HK-2 (cell line): ENCODE results near the gene NAALADL1.
"Not testable (repeated sequence)": the region's sequence is repeated elsewhere in the genome, so short reads cannot be mapped to it uniquely, and the experiment has no call there.

Experiments
- DNase-seq: peaks from one replicate; pipeline ENCODE4 v3.0.0-alpha.2; 2018; ENCODE audit not compliant: unreplicated experiment

The NAALADL1 gene

DNA sequence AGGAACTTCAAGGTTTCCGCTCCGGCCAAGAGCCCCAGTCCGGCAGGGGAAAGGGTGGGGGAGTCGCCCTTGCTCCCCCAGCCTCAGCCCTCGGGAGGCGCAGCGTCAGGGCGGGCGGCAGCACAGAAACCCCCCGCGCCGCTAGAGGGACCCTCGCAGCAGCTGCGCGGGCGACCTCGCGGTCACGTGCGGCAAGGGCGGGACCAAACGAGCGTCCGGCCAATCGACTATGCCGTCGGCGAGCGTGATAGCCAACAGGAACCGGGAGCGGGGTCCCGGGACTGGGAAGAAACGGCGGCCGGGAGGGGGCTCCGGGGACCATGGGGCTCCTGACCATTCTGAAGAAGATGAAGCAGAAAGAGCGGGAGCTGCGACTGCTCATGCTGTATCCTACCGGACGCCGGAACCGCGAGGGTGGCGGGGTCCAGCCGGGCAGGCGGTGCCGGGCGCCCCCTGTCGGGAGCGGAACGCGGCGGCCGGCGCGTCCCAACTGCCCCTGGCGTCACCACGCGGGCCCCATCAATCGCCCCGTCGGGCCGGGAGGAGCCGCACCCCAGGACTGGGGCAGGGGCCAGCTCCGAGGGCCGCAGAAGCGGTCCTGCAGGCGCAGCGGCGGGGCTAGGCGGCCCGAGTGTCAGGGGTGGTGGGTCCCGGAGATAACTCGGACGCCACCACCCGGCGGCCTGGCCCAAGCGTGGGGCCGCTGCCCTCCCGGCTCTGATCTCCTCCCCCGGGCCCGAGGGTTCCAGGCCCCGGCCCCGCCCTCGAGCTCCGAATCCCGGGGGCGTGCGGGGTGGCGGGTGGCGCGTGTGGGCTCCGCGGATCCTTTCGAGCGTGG lies 44.2 kb downstream of the NAALADL1 start, which contains the start of gene ARL2:
Gene ARL2, plus strand, starts transcription at position 273 of the 838 bp plus-strand sequence. Its CDS starts 48 bp downstream, at position 321.
- peak; percentile 84 for DNase-seq

DNA sequence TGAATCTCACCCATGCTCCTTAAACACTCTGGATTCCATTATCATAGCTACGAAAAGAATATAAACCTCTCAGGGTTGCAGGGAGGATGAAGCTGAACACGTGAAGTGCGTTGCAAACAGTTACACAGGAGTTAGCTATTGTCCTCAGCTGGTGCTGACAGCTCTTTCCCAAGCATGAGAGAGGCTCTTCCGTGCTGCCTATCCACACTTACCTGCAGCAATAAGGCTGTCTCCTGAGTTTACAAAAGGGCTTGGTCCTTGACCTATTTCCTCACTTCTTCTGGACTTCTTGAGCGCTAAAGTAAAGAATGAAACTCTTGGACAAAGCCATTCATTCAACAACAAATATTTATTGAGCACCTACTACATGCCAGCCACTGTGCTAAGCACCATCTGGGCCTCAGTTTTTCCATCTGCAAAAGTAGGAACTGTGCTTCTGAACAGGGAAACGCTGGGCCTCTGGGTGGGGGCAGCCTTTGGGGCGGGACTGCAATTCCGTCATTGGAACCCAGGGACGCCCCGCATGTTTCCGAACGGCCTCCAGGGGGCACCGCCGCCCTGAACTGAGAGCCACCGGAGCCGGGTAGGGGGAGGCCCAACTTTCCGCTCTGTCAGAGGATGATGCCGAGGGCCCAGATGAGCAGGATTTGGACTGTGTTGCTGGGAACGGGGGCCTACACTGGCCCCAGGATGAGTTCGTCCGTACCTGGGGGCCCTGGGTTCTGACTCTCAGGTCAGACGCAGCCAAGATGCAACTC lies 45.0 kb downstream of the NAALADL1 start:
- DNase-seq: peak; percentile 84

DNA sequence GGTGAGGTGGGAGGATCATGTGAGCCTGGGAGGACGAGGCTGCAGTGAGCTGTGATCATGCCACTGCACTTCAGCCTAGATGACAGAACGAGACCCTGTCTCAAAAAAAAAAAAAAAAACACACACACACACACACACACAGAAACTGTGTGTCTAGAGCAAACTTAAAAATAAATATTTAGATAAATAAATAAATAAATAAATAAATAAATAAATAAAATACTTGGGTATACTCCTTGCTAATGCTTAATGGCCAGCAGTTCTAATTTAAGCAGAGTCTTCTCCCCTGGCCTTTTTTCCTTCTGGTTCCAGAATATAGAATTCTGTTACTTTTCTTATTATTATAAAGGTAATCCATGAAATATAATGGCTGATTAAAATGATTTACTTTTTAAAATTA lies 49.5 kb downstream of the NAALADL1 start:
- no peak for DNase-seq

DNA sequence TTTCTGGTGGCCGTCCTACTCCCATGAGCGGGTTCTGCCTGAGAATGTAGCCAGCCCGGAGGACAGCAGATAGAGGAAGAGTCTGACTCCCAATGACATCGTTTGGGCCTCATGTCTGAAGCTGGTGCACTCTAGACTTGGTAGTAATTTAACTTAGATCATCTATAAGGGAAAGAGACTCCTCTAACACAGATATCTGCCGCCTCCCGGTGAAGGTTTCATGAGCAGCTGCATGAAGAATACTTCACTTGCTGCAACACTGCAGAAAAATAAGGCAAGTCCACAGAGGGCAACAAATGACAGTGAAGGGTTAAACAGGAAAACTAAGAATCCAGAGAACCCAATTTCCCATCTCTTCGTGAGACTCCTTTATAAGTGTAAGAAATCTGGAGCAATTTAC lies 50.3 kb downstream of the NAALADL1 start:
- no peak for DNase-seq

DNA sequence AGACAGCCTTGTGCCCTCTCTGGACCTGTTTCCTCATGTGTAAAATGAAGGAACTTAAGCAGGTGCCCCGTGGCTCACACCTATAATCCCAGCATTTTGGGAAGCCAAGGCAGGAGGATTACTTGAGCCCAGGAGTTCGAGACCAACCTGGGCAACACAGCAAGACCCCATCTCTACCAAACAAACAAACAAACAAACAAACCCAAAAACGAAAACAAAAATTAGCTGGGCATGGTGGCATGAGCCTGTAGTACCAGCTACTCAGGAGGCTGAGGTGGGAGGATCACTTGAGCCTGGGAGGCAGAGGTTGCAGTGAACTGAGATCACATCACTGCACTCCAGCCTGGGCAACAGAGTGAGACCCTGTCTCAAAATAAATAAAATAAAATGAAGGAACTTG lies 54.4 kb downstream of the NAALADL1 start:
- not testable (repeated sequence) for DNase-seq

DNA sequence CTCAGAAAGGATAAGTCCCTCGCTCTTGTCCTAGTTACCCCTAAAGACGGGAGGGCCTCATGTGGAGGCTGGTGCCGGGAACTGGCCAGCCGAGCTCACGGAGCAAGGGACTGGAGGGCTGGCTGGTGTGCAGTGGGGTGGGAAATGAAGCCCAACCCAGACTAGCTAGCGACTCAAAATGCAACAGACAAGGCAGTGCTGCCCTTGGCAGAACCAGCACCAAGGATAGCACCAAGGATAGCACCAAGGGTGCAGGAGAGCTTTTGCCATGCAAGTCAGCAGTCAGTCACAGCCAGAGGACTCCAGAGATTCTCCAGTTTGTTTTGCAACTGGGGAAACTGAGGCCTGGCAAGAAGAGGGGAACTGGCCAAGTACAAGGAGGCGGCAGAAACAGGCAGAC lies 55.1 kb downstream of the NAALADL1 start:
- no peak for DNase-seq

DNA sequence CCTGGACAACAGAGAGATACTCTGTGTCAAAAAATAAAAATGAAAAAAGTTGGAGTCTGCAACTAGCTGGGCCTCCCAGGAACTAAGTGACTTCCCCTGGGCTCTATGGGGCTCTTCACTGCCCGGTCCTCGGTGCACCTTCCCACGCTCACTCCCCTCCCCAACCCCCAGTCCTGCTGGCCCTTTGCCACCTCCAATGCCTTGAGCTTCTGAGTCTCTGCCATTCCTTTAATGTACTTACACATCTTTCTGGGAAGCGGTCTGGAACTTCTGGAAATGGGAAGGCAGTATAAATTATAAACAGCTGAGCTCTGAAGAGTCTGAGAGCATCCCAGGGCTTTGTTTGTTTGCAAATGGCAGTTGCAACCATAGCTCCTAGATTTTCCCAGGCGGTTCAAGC lies 55.6 kb downstream of the NAALADL1 start:
- no peak for DNase-seq

DNA sequence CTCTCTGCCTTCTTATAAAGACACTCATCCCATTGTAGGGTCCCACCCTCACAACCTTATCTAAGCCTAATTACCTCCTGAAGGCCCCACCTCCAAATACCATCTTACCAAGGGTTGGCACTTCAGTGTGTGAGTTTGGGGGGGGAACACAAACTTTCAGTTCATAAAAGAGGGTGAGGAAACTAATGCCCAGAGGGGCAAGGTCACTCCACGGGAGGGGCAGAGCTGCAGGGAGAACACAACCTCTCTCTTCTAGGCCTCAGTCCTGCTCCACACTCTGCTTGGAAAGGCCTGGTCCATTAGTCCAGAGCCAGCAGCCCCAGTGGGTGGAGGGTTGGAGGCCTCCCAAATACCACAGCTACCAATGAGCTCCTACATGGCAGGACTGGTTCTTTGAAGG lies 58.9 kb downstream of the NAALADL1 start:
- no peak for DNase-seq

DNA sequence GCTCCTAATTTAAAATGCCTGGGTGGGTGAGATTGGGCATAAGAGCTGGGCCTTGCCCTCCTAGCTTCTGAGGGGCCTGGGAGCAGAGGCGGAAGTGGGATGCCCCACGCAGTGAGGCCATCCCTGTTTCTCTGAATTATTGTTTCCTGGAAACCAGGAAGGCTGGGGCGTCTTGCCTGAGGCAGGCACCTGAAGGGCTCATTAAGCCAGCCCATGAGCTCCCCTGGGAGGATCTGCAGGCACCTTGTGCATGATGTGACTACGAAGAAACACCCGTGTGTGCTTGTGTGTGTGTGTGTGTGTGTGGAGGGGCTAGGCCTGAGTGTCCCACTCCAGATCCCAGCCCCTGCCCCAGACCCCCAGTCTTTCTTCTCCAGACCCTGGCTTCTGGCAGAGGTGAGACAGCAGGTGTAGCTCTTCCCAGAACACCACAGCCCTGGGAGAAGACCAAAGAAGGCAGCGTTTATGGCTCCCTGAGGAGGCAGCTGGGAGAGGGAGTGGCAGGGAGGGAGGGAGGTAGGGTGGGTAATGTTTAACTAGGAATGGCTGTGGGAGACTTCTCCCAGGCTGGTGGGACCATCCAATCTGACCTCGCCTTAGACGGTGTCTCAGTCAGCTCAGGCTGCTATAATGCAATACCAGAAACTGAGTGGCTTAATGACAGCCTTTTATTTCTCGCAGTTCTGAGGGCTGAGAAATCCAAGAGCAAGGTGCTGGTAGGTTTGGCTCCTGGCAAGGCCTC lies 59.5 kb downstream of the NAALADL1 start:
- no peak for DNase-seq

DNA sequence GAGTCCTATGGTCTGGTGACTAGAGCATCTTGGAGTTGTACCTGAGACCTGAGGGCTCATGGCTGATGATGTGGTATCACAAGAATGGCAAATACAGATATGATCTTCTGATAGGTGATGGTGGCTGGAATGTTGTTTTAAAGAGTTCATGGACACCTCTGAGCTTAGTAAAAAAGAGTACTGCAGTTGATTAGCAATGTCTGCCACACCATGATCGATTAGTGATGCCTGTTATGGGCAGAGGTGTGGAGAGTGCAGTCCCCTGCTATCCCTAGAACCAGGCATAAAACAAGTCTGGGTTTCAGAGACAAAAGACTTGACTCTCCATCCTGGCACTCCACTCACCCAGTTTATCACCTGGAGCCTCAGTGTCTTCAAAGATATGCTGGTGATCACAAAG lies 60.2 kb downstream of the NAALADL1 start:
- no peak for DNase-seq

DNA sequence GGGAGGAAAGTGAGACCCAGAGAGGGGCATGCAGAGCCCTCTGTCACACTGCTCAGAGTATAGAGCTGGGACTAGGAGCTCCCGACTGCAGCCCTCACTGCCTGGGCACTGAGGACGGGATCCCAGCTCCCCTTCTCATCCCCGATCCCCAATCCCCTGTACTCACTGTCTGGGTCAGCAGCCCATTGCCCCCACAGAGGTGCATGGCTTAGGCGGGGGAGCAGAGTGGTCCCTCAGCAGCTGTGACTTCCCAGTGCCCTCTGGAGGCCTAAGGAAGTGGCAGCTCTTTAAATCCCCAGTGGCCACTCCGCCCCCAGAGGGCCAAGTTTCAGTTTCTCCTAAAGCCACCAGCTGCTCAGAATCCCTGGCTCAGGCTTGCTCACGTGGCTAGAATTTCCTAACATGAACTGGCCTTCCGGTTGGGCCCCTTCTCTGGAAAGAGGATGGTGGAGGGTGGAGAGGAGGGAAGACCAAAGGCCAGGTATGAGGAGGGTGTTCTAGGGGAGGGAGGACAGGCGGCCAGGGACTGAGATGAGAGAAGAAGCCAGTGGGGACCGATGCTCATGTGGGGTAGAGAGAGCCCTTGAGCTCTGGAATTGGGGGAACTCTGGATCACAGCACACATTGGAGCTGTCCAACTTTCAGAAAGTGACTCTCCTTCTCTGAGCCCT lies 61.5 kb downstream of the NAALADL1 start, which contains the start of gene BATF2:
Gene BATF2, minus strand, starts transcription at position 262 of the 671 bp plus-strand sequence. Its CDS starts 57 bp downstream, at position 205.
- peak; percentile 54 for DNase-seq

DNA sequence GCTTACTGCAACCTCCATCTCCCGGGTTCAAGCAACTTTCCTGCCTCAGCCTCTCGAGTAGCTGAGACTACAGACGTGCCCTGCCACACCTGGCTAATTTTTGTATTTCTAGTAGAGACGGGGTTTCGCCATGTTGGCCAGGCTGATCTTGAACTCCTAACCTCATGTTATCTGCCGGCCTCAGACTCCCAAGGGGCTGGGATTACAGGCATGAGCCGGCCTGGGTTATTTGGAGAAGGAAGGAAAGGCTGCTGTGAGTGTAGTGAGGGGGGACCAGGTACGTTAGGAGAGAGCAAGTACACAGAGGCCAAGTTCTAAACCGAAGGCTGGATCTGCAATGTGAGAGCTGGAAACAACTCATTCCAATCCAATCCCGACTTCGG lies 62.0 kb downstream of the NAALADL1 start:
- DNase-seq: no peak
